RKO (cell line): ENCODE data around the gene BCL2L2.
A peak's percentile ranks its signal among the peaks of the same experiment; 100 is the strongest.

Experiments used
- DNase-seq: peaks from one replicate; pipeline ENCODE4 v3.0.0-alpha.2; 2016; ENCODE audit warnings: low spot score

The BCL2L2 gene

DNA sequence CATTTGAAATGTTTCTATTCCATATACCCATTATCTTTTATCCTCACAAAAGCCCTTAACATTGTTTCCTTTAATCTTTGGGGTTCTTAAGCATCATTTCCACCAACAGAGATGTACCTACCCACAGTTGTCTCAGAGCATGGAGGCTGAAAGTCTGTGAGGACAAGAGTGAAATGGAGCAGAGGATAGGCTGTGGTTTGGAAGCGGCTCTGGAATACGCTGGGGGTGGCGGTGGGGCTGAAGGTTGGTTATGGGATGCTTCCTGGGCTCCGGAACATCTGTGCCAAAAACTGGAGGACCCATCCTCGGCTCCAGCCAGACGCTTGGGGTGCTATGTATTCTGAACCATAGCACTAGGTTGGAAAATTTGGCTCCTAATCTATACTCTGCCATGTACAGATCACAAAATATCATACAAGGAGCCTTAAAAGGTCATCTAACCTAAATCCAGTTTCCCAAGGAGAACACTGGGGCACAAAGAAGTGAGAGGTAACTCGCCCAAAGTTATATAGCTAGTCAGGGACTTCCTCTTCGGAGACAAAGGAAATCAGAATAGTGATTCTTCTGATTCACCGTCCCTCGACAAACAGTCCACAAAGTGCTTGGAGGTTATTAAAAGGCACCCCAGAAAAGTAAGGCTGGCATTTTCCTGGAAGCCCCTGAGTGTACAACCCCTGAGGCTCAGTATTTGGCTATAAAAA, 6.5 kb upstream of the BCL2L2 start:
- no peak for DNase-seq

- DNase-seq: peak; percentile 74
Measured at GRCh38 chr14:23300687-23301223, 5.9 kb upstream of the BCL2L2 start.

GRCh38 chr14:23301288-23301968, 5.2 kb upstream of the BCL2L2 start:
- peak; percentile 97 for DNase-seq

DNA sequence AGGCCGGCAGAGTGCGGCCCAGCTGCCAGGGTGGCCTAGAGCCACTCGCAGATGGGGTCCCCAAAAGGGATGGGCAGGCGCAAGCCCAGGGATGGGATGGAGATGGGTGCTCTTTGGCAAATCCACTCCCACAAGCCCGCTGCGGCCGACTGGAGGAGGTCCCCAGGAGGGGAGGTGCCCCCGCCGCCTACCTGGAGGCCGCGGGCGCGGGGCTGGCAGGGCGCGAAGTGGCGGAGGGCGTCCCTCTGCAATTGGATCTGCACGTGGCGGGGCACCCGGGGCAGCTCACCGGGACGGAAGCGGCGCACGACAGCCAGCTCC, 4.7 kb upstream of the BCL2L2 start:
- DNase-seq: no peak

GRCh38 chr14:23302290-23303225, 4.1 kb upstream of the BCL2L2 start, which contains the start of gene PPP1R3E:
Gene PPP1R3E, minus strand, starts transcription at chr14:23302859. Its CDS starts 283 bp downstream, at chr14:23302576.
- peak; percentile 71 for DNase-seq

DNA sequence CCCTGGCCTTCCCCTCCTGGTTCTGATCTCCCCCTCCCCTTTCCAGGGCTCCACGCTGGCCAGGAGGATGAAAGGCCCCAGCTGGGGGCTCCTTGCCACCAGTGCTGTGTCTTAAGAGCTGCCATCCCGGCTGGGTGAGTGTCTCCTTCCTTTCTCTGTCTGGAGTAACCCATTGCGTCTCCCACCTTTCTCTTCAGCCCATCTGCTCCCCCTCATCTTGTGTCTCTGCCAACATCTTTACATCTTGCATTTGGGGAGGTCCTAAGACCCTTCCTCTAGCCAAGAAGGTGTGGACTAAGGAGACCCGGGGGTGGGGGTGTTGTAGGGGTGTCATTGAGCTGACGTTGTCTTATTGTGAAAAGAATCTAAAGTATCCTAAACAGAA, 505 bp downstream of the BCL2L2 start:
- no peak for DNase-seq

- DNase-seq: no peak
Measured at GRCh38 chr14:23307687-23308644, 1.3 kb downstream of the BCL2L2 start.

DNA sequence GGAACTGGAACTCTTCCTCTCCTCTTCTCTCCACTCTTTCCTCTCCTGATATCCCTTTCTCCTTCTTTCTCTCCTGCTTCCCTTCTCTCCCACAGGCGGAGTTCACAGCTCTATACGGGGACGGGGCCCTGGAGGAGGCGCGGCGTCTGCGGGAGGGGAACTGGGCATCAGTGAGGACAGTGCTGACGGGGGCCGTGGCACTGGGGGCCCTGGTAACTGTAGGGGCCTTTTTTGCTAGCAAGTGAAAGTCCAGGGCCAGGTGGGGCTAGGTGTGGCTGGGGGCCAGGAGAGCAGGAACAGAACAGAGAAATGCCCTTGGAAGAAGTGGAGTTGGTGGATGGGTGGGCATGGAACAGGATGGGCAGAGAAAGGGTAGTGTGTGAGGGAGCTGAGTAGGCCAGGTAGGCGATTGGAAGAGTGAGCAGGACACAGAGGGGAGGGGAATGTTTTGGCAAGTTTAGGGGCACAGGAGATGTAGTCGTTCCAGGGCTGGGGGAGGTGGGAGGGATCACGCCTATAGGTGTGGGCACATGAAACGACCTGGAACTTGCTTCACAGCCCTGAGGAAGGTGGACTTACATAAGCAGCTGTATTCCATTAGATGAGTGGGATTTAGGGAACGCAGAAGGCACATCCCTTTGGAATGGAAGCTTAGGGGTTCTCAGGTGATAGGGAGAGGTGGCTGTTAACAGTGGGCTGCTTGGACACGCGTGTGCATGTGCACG, 2.2 kb downstream of the BCL2L2 start:
- no peak for DNase-seq

GRCh38 chr14:23310546-23310945, 3.9 kb downstream of the BCL2L2 start:
- no peak for DNase-seq

DNA sequence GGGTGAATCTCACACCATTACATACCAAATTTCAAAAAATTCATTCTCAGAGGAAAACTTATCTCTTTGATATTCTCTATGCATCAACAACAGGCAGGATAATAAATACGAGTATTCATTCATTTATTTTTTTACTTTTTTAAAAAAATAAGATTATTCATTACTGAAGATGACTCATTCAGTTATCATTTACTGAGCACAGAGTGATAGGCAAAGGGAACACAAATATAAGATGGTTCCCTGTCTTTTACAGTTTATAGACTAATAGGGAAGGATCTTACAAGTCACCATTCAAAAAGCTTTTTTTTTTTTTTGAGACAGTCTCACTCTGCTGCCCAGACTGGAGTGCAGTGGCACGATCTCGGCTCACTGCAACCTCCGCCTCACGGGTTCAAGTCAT, 9.7 kb downstream of the BCL2L2 start:
- no peak for DNase-seq

GRCh38 chr14:23319746-23320583, 13.3 kb downstream of the BCL2L2 start:
- DNase-seq: no peak

DNA sequence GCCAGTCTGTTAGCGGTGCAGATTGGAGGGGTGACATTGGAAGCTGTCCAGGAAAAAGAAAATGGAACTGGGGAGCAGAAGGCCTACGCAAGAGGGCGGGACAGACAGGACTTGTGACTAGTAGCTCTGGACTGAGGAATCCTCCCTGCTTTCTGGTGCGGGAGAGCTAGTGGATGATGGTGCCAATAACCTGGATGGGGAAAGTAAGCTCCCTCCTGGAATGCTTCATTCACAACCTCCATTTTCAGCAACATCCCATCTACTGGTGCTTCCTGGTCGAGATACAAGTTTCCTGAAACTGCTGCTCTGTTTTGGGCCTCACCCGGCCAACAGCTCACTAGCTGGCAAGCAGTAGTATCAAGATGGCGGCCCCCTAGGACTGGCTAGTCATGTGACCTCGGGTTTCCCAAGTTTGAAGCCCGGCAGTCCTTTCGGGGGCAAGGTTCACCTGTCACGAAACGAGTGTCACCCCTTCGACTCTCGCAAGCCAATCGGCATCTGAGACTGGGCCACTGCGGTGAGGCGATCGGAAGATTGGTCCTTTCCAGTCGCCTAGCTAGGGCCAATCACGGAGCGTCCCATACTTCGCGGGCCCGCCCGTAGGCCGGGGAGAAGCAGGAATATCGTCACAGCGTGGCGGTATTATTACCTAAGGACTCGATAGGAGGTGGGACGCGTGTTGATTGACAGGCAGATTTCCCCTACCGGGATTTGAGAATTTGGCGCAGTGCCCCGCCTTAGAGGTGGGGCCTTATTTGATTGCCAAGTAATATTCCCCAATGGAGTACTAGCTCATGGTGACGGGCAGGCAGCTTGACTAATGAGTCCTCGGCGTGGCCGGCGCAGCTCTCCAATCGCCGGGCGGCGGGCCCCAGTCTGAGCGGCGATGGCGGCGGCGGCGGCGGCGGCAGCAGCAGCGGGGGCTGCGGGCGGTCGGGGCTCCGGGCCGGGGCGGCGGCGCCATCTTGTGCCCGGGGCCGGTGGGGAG, 14.2 kb downstream of the BCL2L2 start, which contains the start of gene PABPN1:
Gene PABPN1, plus strand, starts transcription at position 874 of the 988 bp plus-strand sequence. Its CDS starts 13 bp downstream, at position 887.
- DNase-seq: peak; percentile 100

- DNase-seq: peak; percentile 79
Measured at GRCh38 chr14:23321572-23322547, 15.2 kb downstream of the BCL2L2 start.

- DNase-seq: no peak
Measured at GRCh38 chr14:23322568-23323517, 16.2 kb downstream of the BCL2L2 start.

- DNase-seq: no peak
Measured at GRCh38 chr14:23323838-23324454, 17.3 kb downstream of the BCL2L2 start.
